GM19025 (cell line): ENCODE measurements around the gene PDLIM7.

Experiments
- ATAC-seq: cut with Tn5 transposase; IDR thresholded peaks from one replicate; pipeline ENCODE4 v1.9.1; 2021; ENCODE audit warnings: mild to moderate bottlenecking, low read depth, moderate library complexity; ENCODE audit not compliant: unreplicated experiment

The PDLIM7 gene

GRCh38 chr5:177476531-177477233 is 20.7 kb downstream of the PDLIM7 start:
- no peak for ATAC-seq

DNA sequence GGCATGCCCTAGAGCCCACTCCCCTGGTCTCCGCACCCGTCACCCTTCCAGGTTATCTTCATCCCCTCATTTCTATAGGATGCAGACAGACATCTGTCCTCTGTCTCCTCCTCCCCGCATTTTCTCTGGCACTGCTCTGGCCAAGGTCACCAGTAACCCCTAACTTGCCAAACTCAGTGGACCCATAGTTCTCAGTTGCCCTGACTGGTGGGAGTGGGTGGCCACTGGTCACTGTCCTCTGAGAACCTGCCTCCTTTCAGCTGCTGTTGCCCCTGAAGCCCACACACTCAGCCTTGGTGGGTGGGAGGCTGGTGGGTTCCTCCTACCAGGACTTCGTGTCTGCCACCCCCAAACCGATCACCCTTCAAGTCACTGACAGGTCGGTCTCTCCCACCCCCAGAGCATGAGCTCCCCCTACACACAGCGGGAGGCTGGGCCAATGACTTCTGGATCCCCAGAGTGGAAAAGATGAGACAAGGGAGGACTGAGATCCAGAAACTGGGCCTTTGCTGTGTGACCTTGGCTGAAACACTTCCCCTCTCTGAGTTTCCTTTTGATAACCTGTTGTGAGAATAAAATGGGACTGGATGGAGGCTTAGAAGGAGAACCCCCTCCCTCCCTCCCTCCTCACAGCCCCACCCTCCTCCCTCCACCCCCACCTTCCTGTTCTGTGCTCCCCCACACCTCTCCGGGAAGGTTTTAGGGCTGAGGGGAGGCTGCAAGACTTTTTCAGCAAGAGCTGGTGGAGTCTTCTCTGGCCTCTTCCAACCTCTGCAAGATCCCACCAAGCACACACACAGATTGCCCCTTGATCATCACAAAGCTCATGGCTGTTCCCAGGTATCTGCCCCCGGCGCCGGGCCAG is 21.6 kb downstream of the PDLIM7 start:
- ATAC-seq = no peak

DNA sequence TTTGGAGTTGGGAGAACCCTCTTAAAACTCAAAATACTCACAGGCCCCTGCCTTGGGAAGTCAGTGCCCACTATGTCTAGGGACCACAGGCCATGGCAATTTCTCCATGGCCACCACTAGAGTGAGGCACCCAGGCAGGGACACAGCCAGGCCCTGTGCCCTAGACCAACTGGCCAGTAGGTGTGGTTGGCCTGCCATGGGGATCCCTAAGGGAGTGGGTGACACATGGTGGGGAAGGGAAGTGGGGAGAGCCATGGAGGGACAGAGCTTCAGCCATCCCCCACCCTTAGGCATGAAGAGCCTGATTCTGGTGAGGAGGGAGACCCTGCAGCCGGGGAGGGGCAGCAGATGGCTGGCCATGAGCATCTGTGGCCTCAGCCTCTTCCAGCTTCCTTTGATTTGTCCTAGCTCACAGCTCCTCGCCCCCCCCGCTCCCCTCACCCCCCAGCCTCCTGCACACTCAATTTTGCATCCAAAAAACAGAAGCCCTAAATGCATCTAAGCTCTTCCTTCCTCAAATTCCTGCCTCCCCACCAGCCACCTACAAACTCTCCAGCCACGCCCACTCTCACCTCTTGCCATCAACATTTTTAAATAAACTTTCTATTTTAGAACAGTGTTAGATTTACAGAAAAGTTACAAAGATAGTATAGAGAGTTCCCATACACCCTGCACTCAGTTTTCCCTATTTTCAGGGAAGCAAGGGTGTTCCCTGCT is 22.4 kb downstream of the PDLIM7 start:
- no peak for ATAC-seq

DNA sequence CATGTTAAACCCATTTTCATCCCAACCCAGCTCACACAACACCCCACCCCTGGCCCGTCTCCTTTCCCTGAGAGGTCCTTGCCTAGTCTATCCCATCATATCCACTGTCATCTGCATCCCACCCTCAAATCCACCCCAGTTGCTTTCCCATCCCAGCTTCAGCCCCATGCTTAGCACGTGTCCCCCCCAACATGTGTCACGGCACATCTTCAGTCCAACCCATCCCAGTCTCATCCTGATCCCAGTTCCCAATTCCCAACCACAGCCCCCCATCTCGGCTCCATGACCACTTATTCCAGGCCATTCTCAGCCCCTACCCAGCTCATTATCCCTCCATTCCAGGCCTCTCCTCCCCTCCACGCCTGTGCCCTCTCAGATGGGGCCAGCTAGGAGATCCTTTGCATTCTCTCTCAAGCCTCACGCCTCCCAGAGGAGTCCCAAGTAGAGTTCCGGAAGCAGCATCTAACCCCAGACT is 23.4 kb downstream of the PDLIM7 start:
- no peak for ATAC-seq

GRCh38 chr5:177473443-177474001 is 23.9 kb downstream of the PDLIM7 start, which contains the start of gene DBN1:
TSS of gene DBN1 (minus strand) at chr5:177473634. CDS start at chr5:177473521, 113 bp downstream.
- ATAC-seq = peak; percentile 41

DNA sequence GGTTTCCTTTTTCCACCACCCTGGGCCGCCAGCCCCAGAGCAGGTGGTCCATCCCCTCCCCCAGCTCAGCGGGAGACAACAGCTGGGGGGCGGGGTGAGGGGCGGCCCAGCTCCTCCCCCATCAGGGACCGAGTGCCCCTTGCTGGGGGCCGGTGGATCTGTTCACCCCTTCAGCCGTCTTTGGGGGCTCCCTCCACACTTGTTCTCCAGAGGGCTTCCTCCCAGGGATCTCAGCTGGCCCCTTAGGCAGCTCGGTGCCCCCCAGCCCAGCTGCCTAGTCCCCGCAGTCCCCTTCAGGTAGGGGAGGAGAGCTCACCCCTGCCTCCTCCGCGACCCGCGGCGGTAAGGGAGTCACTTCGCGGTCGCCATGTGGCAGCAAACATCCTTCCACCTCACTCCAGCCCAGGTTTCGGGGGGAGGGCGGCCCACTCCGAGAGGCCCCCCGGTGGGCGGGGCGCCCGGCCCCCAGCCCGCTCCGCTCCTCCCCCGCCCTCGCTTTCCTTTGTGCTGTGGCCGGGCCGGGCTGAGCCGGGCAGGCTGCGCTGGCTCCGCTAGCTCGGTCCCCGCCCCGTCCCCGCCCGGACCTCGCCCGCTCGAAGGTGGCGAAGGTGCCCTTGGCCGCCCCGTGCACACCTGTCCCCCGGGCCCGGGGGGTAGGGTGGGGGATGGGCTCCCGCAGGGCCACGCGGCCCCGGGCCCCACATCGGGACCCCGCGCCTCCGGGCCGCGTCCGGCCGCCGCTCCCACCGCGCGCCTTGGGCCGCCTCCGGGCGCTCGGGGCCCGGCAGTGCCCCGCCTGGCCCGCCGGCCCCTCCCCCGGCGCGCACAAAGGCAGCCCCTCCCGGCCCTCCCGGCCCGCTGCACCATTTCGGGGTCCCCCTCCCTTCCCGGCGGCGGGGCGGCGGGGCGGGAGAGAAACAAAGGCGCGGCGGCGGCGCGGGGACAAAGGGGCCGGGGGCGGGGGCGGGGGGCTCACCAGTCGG is 24.7 kb downstream of the PDLIM7 start:
- ATAC-seq = peak; percentile 43

GRCh38 chr5:177471610-177472356 is 25.6 kb downstream of the PDLIM7 start:
- no peak for ATAC-seq

DNA sequence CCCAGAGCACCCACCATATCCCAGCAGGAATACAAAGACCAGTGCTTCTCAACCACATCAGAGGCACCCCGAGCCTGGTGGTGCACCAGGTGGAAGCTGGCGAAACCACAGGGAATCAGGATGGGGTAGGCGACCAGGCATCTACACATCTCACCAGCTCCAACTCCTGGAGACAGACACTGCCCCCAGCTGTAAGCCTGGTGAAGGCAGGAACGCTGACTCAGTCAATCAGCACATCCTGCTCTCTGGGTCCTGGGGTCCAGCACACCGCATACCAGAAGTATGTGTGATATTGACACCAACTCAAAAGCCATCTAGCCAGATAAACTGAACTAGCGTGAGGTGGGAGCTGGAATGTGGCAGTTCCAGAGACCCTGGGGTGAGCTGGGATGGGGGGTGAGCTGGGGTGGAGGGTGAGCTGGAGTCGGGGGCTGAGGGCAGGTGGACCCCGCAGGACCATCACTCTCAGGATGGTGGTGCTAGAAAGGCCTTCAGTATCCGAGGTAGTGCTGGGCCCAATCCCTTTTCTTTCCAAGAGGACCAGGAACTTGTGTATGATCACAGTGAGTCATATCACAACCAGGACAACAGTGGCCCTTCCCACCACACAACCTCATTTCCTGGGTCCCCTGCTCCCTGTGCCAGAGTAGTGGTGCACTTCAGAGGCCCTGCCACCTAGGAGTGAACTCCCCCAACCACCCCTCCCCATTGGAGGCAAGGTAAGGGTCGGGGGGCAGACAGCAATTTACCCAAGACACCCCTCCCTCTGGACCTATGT is 26.5 kb downstream of the PDLIM7 start:
- no peak for ATAC-seq

GRCh38 chr5:177469750-177470525 is 27.5 kb downstream of the PDLIM7 start:
- ATAC-seq = no peak

- no peak for ATAC-seq
These were observed 28.4 kb downstream of the PDLIM7 start for GRCh38 chr5:177468685-177469628.

DNA sequence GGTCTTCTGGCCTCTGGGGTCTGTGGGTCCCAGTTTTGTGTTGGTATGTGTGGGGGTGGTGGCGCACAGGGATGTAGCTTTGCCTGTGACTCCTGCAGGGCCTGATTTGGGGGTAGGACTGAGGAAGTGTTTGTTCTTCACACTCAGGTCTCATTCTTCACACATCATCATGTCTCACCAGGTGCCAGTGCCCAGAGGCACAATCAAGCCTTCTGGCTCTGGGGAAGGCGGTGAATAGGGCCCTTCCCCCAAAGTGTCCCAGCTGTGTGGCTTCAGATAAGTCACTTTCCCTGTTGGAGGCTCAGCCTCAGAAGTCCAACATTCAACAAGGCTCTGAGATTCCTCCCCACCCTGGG is 29.1 kb downstream of the PDLIM7 start:
- ATAC-seq = no peak

DNA sequence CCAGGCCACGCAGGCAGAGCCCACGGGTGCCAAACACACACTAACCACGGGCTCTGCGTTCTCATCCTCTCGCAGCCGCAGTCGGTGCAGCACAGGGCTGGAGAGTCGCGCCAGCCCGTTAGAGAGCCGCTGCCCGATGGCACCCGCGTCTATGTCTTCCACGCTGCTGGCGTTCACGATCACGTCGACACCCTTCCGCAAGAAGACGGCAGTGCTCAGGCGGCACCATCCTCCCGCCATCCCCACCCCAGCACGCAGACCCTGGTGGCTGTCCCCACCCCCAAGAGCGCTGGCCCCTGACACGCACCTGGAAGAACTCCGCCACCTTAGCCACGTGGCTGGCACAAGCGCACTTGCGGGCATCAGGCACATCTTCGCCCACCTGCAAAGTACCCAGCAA is 30.0 kb downstream of the PDLIM7 start:
- no peak for ATAC-seq

DNA sequence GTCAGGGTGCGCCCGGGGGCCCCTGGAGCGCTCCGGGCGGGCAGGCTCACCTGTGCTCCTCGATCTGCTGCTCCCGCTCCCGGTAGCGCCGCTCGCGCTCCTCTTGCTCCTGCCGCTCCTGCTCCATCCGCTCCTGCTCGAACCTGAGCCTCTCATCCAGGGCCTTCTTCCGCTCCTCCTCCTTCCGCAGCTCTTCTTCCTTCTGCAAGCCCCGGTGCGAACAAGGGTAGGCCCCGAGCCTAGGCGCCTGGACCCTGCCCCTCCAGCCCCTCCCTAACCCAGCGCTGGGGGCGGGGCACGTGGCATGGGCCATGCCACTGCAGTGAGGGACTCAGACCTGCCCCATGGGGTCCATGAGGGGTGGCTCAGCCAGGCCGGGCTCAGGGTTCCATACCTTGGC is 30.5 kb downstream of the PDLIM7 start:
- no peak for ATAC-seq

- no peak for ATAC-seq
These were observed 32.4 kb downstream of the PDLIM7 start for GRCh38 chr5:177465044-177465443.

- no peak for ATAC-seq
These were observed 35.3 kb downstream of the PDLIM7 start for GRCh38 chr5:177462021-177462670.
